Testis (tissue), 3 donors: ENCODE data around the gene SLC5A10. TPM values are rescaled to one million over a fixed set of nuclear protein-coding genes. Genes with fewer than 3 reads are reported as not detected.

Source experiments
- DNase-seq: peaks from one replicate; pipeline ENCODE4 v3.0.0-alpha.2; 2019
- H3K27ac ChIP-seq, 2 donors: fragments of 200-600 bp; sonication (generic); one replicate each; pipeline ENCODE4 v1.5.1; 2019
- H3K27me3 ChIP-seq: fragments of 200-600 bp; sonication (generic); one replicate; pipeline ENCODE4 v1.5.1; 2019
- H3K36me3 ChIP-seq: fragments of 200-600 bp; sonication (generic); one replicate; pipeline ENCODE4 v1.5.1; 2017; ENCODE audit warnings: low read depth; ENCODE audit errors: missing control alignments
- H3K4me1 ChIP-seq: fragments of 200-600 bp; sonication (generic); one replicate; pipeline ENCODE4 v1.5.1; 2019
- H3K4me3 ChIP-seq, 2 donors: fragments of 200-600 bp; sonication (generic); one replicate each; pipeline ENCODE4 v1.5.1; 2017 to 2019
- H3K9me3 ChIP-seq: fragments of 200-600 bp; sonication (generic); one replicate; pipeline ENCODE4 v1.5.1; 2017
- CTCF ChIP-seq, 3 experiments: fragments of 450-650 bp in 2 of 3; fragments of 200-600 bp in 1 of 3; sonication (generic) in 1 of 3; IDR thresholded peaks; one replicate each; pipeline ENCODE4 v1.5.1; 2016 to 2019; ENCODE audit warnings: antibody characterized with exemption in 3 of 3, mild to moderate bottlenecking in 2 of 3, moderate library complexity in 1 of 3
- POLR2A ChIP-seq: fragments of 450-650 bp; IDR thresholded peaks from one replicate; pipeline ENCODE4 v1.6.1; 2017; ENCODE audit warnings: antibody characterized with exemption, mild to moderate bottlenecking, moderate library complexity
- WGBS, 2 donors: methylation state at CpG; one replicate each; pipeline ENCODE4 v1.1.5; 2018; 5-methylcytosine and 5-hydroxymethylcytosine counted together
- intact Hi-C: fragments of 100-400 bp; cut with DNase I; formaldehyde crosslinking; loops from one replicate; pipeline ENCODE4 v1.15.1; 2023; ENCODE audit warnings: low total_unique reads
- polyA plus RNA-seq: library from polyadenylated mRNA; stranded (reverse); fragments of 350-450 nt; fragmentation: Illumina TruSeq; extraction: RNeasy Lipid Tissue Mini Kit (QIAGEN cat#74804); gene quantifications from one replicate; pipeline ENCODE4 v1.2.3, GENCODE V29; 2014; ENCODE audit warnings: low read depth, low replicate concordance; ENCODE audit not compliant: insufficient read depth
- total RNA-seq, 2 donors: library from RNA; depleted of rRNA; stranded (reverse); fragments of >200 nt; gene quantifications; one replicate each; pipeline ENCODE4 v1.2.3, GENCODE V29; 2016

Gene SLC5A10
- total and polyA plus RNA-seq, 3 donors from 2014 or later = 0.98 to 1.1 (median 1.1) TPM

- 52 to 72% methylated on average over 3 to 4 of the region's 4 CpGs for WGBS, 2 donors
- peaks cover 1% of the 10 kb centered on the region for H3K4me1 ChIP-seq
- no peak for DNase-seq
- intact Hi-C loops = no loop called here
- no peaks in the 10 kb centered on the region for H3K27me3 ChIP-seq
- H3K4me3 ChIP-seq = no peak overlapping the region
- H3K9me3 ChIP-seq = no peaks in the 10 kb centered on the region
- H3K27ac ChIP-seq = no peak overlapping the region
- H3K36me3 ChIP-seq = no peaks in the 10 kb centered on the region
- no peak for TF ChIP-seq POLR2A
- TF ChIP-seq CTCF (IDR thresholded peaks at IDR 0.05) = no peak
These were observed 16.0 kb downstream of the SLC5A10 start for GRCh38 chr17:18967916-18968315.

GRCh38 chr17:18968345-18968744 lies 16.4 kb downstream of the SLC5A10 start:
- no peak overlapping the region for H3K4me3 ChIP-seq
- TF ChIP-seq CTCF (IDR thresholded peaks at IDR 0.05) = no peak
- TF ChIP-seq POLR2A = no peak
- H3K27ac ChIP-seq = no peak overlapping the region
- H3K36me3 ChIP-seq = no peaks in the 10 kb centered on the region
- no peaks in the 10 kb centered on the region for H3K9me3 ChIP-seq
- no peak for DNase-seq
- intact Hi-C loops = no loop called here
- peaks cover 5% of the 10 kb centered on the region for H3K4me1 ChIP-seq
- no peaks in the 10 kb centered on the region for H3K27me3 ChIP-seq
- WGBS, 2 donors = 80 to 86% methylated on average over 1 to 4 of the region's 4 CpGs

GRCh38 chr17:18968945-18969887 lies 17.3 kb downstream of the SLC5A10 start:
- WGBS, 2 donors = 82 to 90% methylated on average over 8 to 23 of the region's 23 CpGs
- intact Hi-C loops = no loop called here
- TF ChIP-seq CTCF (IDR thresholded peaks at IDR 0.05) (no peak), POLR2A (no peak)
- no peaks in the 10 kb centered on the region for H3K9me3 ChIP-seq
- no peak for DNase-seq
- H3K36me3 ChIP-seq = no peaks in the 10 kb centered on the region
- H3K27ac ChIP-seq = no peak overlapping the region
- H3K4me1 ChIP-seq = peaks cover 5% of the 10 kb centered on the region
- H3K4me3 ChIP-seq = no peak overlapping the region
- no peaks in the 10 kb centered on the region for H3K27me3 ChIP-seq

GRCh38 chr17:18970582-18971480 lies 18.9 kb downstream of the SLC5A10 start:
- H3K9me3 ChIP-seq = no peaks in the 10 kb centered on the region
- no peak overlapping the region for H3K27ac ChIP-seq
- no peak for DNase-seq
- intact Hi-C loops = no loop called here
- H3K36me3 ChIP-seq = no peaks in the 10 kb centered on the region
- H3K4me1 ChIP-seq = peaks cover 5% of the 10 kb centered on the region
- no peak overlapping the region for H3K4me3 ChIP-seq
- no peaks in the 10 kb centered on the region for H3K27me3 ChIP-seq
- TF ChIP-seq POLR2A (no peak), CTCF (IDR thresholded peaks at IDR 0.05) (no peak)
- 92 to 94% methylated on average over 10 to 25 of the region's 28 CpGs for WGBS, 2 donors
